H1 (cell line): ENCODE results near the gene ADGRB3. TPM values are rescaled to one million over a fixed set of nuclear protein-coding genes. Genes with fewer than 3 reads are reported as not detected.

Experiments
- JUND ChIP-seq: IDR thresholded peaks from 2 replicates; pipeline ENCODE4 v1.6.1; 2011; ENCODE audit warnings: mild to moderate bottlenecking, improper control_type of control experiment, low read length
- RXRA ChIP-seq: IDR thresholded peaks from 2 replicates; pipeline ENCODE4 v1.6.1; 2011; ENCODE audit warnings: low read depth, mild to moderate bottlenecking, low read length, moderate library complexity; ENCODE audit not compliant: insufficient read depth
- SIX5 ChIP-seq: IDR thresholded peaks from 2 replicates; pipeline ENCODE4 v1.6.1; 2011; ENCODE audit warnings: mild to moderate bottlenecking, low read depth, low read length
- TAF1 ChIP-seq: IDR thresholded peaks from 2 replicates; pipeline ENCODE4 v1.6.1; 2011; ENCODE audit warnings: mild to moderate bottlenecking, low read depth, low read length
- polyA plus RNA-seq, 7 experiments: library from polyadenylated mRNA; depleted of rRNA in 3 of 7; stranded (reverse) in 5 of 7; unstranded in 2 of 7; fragments of >200 nt in 5 of 7; fragments of 200-250 nt in 2 of 7; gene quantifications; 1 replicate in 5 of 7; 2 replicates in 1 of 7; 4 replicates in 1 of 7; pipeline versions ENCODE4 v1.2.1 to v1.2.3, GENCODE V29; 2011 to 2013; ENCODE audit warnings: missing spikeins in 2 of 7, mixed read lengths in 2 of 7
- total RNA-seq: library from RNA; stranded (reverse); fragmentation: NEBNext Ultra II Directional; extraction: Animal tissue kit (Norgen Biotek cat#: 25700); gene quantifications from 2 replicates; pipeline ENCODE4 v1.2.1, GENCODE V29; 2021

The ADGRB3 gene
- total and polyA plus RNA-seq, 2 of the 8 experiments (the other 6 are each of a cell fraction or from before 2014, with no cell fraction given) = 0.35 to 1.2 TPM

DNA sequence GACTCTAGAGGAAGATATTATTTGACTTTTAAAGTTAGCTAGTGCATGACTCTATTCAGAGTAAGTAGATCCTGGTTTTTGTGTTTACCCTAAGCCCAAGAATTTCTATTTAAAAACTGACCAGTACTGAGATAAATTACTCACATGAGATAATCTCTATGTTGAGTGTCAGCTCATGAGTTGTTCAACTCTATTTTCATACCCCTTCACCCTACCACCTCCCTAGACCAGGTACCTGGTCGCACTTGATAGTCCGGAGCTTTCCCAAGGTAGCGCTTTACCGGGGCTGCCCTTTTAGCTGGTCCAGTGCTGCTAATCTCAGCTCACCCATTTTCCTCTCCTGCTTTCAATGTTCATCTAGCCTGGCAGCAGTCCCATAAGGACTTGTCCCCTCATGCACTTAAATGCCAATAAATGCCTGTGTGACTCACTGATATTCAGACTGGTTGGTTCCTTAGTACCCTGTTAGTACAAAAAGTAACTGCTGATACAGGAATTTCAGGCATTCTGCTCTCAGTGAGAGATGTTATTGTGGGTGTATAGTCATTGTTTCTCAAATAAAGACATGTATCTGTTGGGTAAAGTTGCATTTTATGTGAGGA, 503.9 kb downstream of the ADGRB3 start (continued):
- TF ChIP-seq SIX5 = no peak
- TF ChIP-seq TAF1 = no peak
- TF ChIP-seq JUND = no peak
- no peak for TF ChIP-seq RXRA
